ENCODE results near the gene RASAL2. TPM values are rescaled to one million over a fixed set of nuclear protein-coding genes. Genes with fewer than 3 reads are reported as not detected.

RASAL2 gene
- total RNA-seq, 1 experiment from 2014 or later, result 31.6 TPM

GRCh38 chr1:178071811-178072210 lies 22.1 kb upstream of the RASAL2 start:
- BruUV-seq (replicated peaks), result no TSS peak
- intact Hi-C loops (cut with micrococcal nuclease; ENCODE audit: unreplicated experiment), result no loop called here
- Histone ChIP-seq H3K27ac (ENCODE audit: low read length) (no peak overlapping the region), H3K27me3 (ENCODE audit: control insufficient read depth, insufficient read depth, low read length) (no peaks in the 10 kb centered on the region), H3K36me3 (ENCODE audit: control insufficient read depth, insufficient read depth, low read length) (no peaks in the 10 kb centered on the region), H3K4me3 (ENCODE audit: low read depth in 2 of 2, low read length in 2 of 2) (no peak overlapping the region), H3K9me3 (ENCODE audit: control insufficient read depth, insufficient read depth, low read depth, low read length) (no peaks in the 10 kb centered on the region), H3K4me1 (ENCODE audit: control insufficient read depth, insufficient read depth, low read length) (no peaks in the 10 kb centered on the region)
- ATAC-seq (no peak), DNase-seq (ENCODE audit: low read depth, low spot score) (no peak)
- ChIA-PET CTCF (no interaction called here), POLR2A (no interaction called here)
- in situ Hi-C loops (cut with HindIII; ENCODE audit: low pct_unique_long_range_greater_than_20kb, low sequenced_read_pairs), result no loop called here
- no peak for TF ChIP-seq REST (IDR thresholded peaks at IDR 0.05; ENCODE audit: insufficient read depth in 1 of 2, low read depth in 2 of 2, low read length in 1 of 2)
- TF ChIP-seq SIN3A (IDR thresholded peaks at IDR 0.05; ENCODE audit: borderline replicate concordance, insufficient read depth, low read depth, low read length), result no peak
- no peak for TF ChIP-seq POLR2AphosphoS5 (IDR thresholded peaks at IDR 0.05; ENCODE audit: low read depth, low read length)
- no peak for TF ChIP-seq TCF7L2 (IDR thresholded peaks at IDR 0.05; ENCODE audit: low read depth, low read length)
- TF ChIP-seq CTCF (IDR thresholded peaks at IDR 0.05), result no peak

GRCh38 chr1:178072326-178072725 lies 21.6 kb upstream of the RASAL2 start:
- Histone ChIP-seq H3K4me3 (ENCODE audit: low read depth in 2 of 2, low read length in 2 of 2) (no peak overlapping the region), H3K27me3 (ENCODE audit: control insufficient read depth, insufficient read depth, low read length) (no peaks in the 10 kb centered on the region), H3K36me3 (ENCODE audit: control insufficient read depth, insufficient read depth, low read length) (no peaks in the 10 kb centered on the region), H3K4me1 (ENCODE audit: control insufficient read depth, insufficient read depth, low read length) (no peaks in the 10 kb centered on the region), H3K27ac (ENCODE audit: low read length) (no peak overlapping the region), H3K9me3 (ENCODE audit: control insufficient read depth, insufficient read depth, low read depth, low read length) (no peaks in the 10 kb centered on the region)
- no peak for ATAC-seq
- ChIA-PET CTCF (no interaction called here), POLR2A (no interaction called here)
- BruUV-seq (replicated peaks), result no TSS peak
- intact Hi-C loops (cut with micrococcal nuclease; ENCODE audit: unreplicated experiment), result no loop called here
- in situ Hi-C loops (cut with HindIII; ENCODE audit: low pct_unique_long_range_greater_than_20kb, low sequenced_read_pairs), result no loop called here
- no peak for DNase-seq (ENCODE audit: low read depth, low spot score)
- TF ChIP-seq CTCF (IDR thresholded peaks at IDR 0.05) (no peak), REST (IDR thresholded peaks at IDR 0.05; ENCODE audit: insufficient read depth in 1 of 2, low read depth in 2 of 2, low read length in 1 of 2) (no peak), POLR2AphosphoS5 (IDR thresholded peaks at IDR 0.05; ENCODE audit: low read depth, low read length) (no peak), TCF7L2 (IDR thresholded peaks at IDR 0.05; ENCODE audit: low read depth, low read length) (no peak), SIN3A (IDR thresholded peaks at IDR 0.05; ENCODE audit: borderline replicate concordance, insufficient read depth, low read depth, low read length) (no peak)
